A549 (cell line): ENCODE measurements around the gene IGSF23. TPM values are rescaled to one million over a fixed set of nuclear protein-coding genes. Genes with fewer than 3 reads are reported as not detected.

Experiments
- ATAC-seq, 2 experiments: fragments of 200-7000 bp in 1 of 2; fragments of >200 bp in 1 of 2; cut with Nextera tagmentation in 1 of 2; cut with Tn5 transposase in 1 of 2; 3 replicates each; pipeline versions ENCODE4 v1.8.0 to v1.9.1; 2018 to 2020; ENCODE audit warnings: mild to moderate bottlenecking in 1 of 2, moderate library complexity in 1 of 2
- CTCF ChIA-PET: fragments of 300-600 bp; sonication (Branson Sonifier 250); formaldehyde crosslinking; extraction: SDS; loops from one replicate; lab custom pipeline; 2021; ENCODE audit warnings: antibody characterized with exemption, inconsistent platforms; lab: Yijun Ruan, JAX
- POLR2A ChIA-PET: fragments of 350-600 bp; formaldehyde crosslinking; extraction: SDS; loops from one replicate; lab custom pipeline; 2021; ENCODE audit warnings: antibody characterized with exemption, inconsistent platforms; lab: Yijun Ruan, JAX
- DNase-seq, 2 experiments: peaks; one replicate each; pipeline versions ENCODE4 v3.0.0 to v3.0.0-alpha.2; 2011 to 2016; ENCODE audit warnings: low read depth in 1 of 2, low spot score in 1 of 2
- FAIRE-seq: peaks from 2 replicates; lab custom pipeline; 2011; peaks lifted over from hg19 to GRCh38; lab: Jason Lieb, UNC
- H3K27ac ChIP-seq, 2 experiments: fragments of >200 bp; sonication (Bioruptor Twin); formaldehyde crosslinking; 3 replicates each; pipeline ENCODE4 v1.5.1; 2016 to 2017
- H3K4me1 ChIP-seq: fragments of >200 bp; sonication (Bioruptor Twin); formaldehyde crosslinking; 3 replicates; pipeline ENCODE4 v1.6.1; 2016
- H3K4me2 ChIP-seq: fragments of >200 bp; sonication (Bioruptor Twin); formaldehyde crosslinking; 3 replicates; pipeline ENCODE4 v1.6.1; 2016
- H3K4me3 ChIP-seq: fragments of >200 bp; sonication (Bioruptor Twin); formaldehyde crosslinking; 3 replicates; pipeline ENCODE4 v1.5.1; 2016
- H3K9me3 ChIP-seq: fragments of >200 bp; sonication (Bioruptor Twin); formaldehyde crosslinking; 3 replicates; pipeline ENCODE4 v1.6.1; 2016
- BHLHE40 ChIP-seq: IDR thresholded peaks from 2 replicates; pipeline ENCODE4 v1.6.1; 2012; ENCODE audit warnings: low read depth, low read length, inconsistent platforms
- CHD2 ChIP-seq: fragments of 150-350 bp; IDR thresholded peaks from 2 replicates; pipeline ENCODE4 v1.6.1; 2014; ENCODE audit warnings: low read length; ENCODE audit not compliant: partially characterized antibody
- CTCF ChIP-seq: fragments of >200 bp; sonication (Bioruptor Twin); formaldehyde crosslinking; IDR thresholded peaks from 3 replicates; pipeline ENCODE4 v1.5.1; 2016
- EHMT2 ChIP-seq: fragments of 200-600 bp; sonication (generic); IDR thresholded peaks from 2 replicates; pipeline ENCODE4 v1.6.1; 2016; ENCODE audit warnings: antibody characterized with exemption, low read depth, mild to moderate bottlenecking, moderate library complexity
- FOSL2 ChIP-seq, 2 experiments: fragments of 450-650 bp in 1 of 2; fragments of >200 bp in 1 of 2; sonication (Bioruptor Twin) in 1 of 2; formaldehyde crosslinking; IDR thresholded peaks; 2 replicates each; pipeline versions ENCODE4 v1.5.0 to v1.6.1; 2016 to 2020; ENCODE audit warnings: mild to moderate bottlenecking in 1 of 2, moderate library complexity in 1 of 2
- GATA3 ChIP-seq: IDR thresholded peaks from 2 replicates; pipeline ENCODE4 v1.6.1; 2012; ENCODE audit warnings: borderline replicate concordance
- HEYL ChIP-seq: fragments of 250-450 bp; sonication (Bioruptor Pico); IDR thresholded peaks from 2 replicates; pipeline ENCODE4 v1.8.0; 2021; ENCODE audit warnings: mild to moderate bottlenecking, moderate library complexity
- HOXB13 ChIP-seq: fragments of 250-450 bp; sonication (Bioruptor Pico); IDR thresholded peaks from 2 replicates; pipeline ENCODE4 v1.5.0; 2020; ENCODE audit warnings: low read depth, mild to moderate bottlenecking, moderate library complexity
- HOXB5 ChIP-seq: fragments of 250-450 bp; sonication (Bioruptor Pico); IDR thresholded peaks from 2 replicates; pipeline ENCODE4 v1.5.0; 2020; ENCODE audit warnings: mild to moderate bottlenecking, moderate library complexity
- MAZ ChIP-seq: fragments of 150-350 bp; IDR thresholded peaks from 2 replicates; pipeline ENCODE4 v1.6.1; 2014; ENCODE audit warnings: antibody characterized with exemption, low read depth, low read length, borderline replicate concordance
- RAD21 ChIP-seq, 2 experiments: fragments of >200 bp in 1 of 2; sonication (Bioruptor Twin) in 1 of 2; formaldehyde crosslinking in 1 of 2; IDR thresholded peaks in 1 of 2; conservative IDR thresholded peaks in 1 of 2; 2 replicates in 1 of 2; 3 replicates in 1 of 2; pipeline ENCODE4 v1.6.1; 2012 to 2018; ENCODE audit warnings: inconsistent platforms in 1 of 2
- RARB ChIP-seq: fragments of 250-450 bp; sonication (Bioruptor Pico); IDR thresholded peaks from 2 replicates; pipeline ENCODE4 v1.8.0; 2021; ENCODE audit warnings: mild to moderate bottlenecking, moderate library complexity
- RNF2 ChIP-seq: fragments of 200-600 bp; sonication (generic); IDR thresholded peaks from 2 replicates; pipeline ENCODE4 v1.6.1; 2016; ENCODE audit warnings: low read depth, mild to moderate bottlenecking, antibody characterized with exemption, moderate library complexity, borderline replicate concordance
- SMC3 ChIP-seq: fragments of >200 bp; sonication (Bioruptor Twin); formaldehyde crosslinking; IDR thresholded peaks from 3 replicates; pipeline ENCODE4 v1.6.1; 2018; ENCODE audit warnings: inconsistent platforms
- TP53 ChIP-seq: fragments of 250-450 bp; sonication (Bioruptor Pico); IDR thresholded peaks from 2 replicates; pipeline ENCODE4 v1.5.0; 2021; ENCODE audit warnings: mild to moderate bottlenecking, moderate library complexity
- ZNF302 ChIP-seq: fragments of 250-450 bp; sonication (Bioruptor Pico); IDR thresholded peaks from 2 replicates; pipeline ENCODE4 v1.9.0; 2021; ENCODE audit warnings: inconsistent platforms, mild to moderate bottlenecking, moderate library complexity
- ZSCAN20 ChIP-seq: fragments of 250-450 bp; sonication (Bioruptor Pico); IDR thresholded peaks from 2 replicates; pipeline ENCODE4 v1.8.0; 2022; ENCODE audit warnings: mild to moderate bottlenecking, moderate library complexity
- WGBS: methylation state at CpG from one replicate; pipeline ENCODE4 v1.1.6; 2017; ENCODE audit errors: missing lambda C conversion rate; 5-methylcytosine and 5-hydroxymethylcytosine counted together
- polyA plus RNA-seq, 4 experiments: library from polyadenylated mRNA; depleted of rRNA in 3 of 4; stranded (reverse); fragments of >200 nt; fragmentation: RNase III in 1 of 4; extraction: RNeasy Plus Mini Kit Qiagen cat#74134 plus additional on column Dnase treatment in 1 of 4; gene quantifications; 2 replicates in 3 of 4; 3 replicates in 1 of 4; pipeline ENCODE4 v1.2.3, GENCODE V29; 2011 to 2017
- TF ChIP-seq, protein P1 (sequence below): IDR thresholded peaks from 2 replicates; pipeline ENCODE4 v1.6.1; 2012

The IGSF23 gene
- polyA plus RNA-seq, 2 of the 4 experiments (the other 2 are of a cell fraction) = 0.14 to 0.35 TPM

DNA sequence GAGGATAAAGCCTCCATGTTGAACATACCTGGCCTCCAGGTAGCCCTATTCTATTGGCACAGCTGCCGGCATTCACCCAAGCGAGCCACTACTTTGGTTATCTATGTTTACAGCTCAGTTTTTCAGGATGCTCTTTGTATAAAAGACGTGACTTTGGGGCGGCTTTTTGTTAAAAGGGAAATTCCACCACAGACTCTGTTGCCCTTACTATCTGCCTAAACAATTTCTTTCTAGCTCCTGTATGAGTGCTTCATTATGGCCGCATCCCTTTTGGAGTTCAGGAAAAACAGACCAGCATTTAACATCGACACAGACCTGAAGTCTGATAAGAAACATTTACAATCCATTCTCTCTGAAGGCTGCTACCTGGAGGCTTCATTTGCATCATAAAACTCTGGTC lies 9.1 kb upstream of the IGSF23 start:
- peaks cover 37% of the 10 kb centered on the region for H3K4me1 ChIP-seq
- H3K9me3 ChIP-seq = no peaks in the 10 kb centered on the region
- WGBS = 87% methylated on average over 6 of the region's 6 CpGs
- DNase-seq = no peak
- POLR2A ChIA-PET = interaction anchor here (1.0 kb wide), 1 partner anchor 14 kb away, joined by 3 read pairs; no protein-coding TSS in a partner anchor
- CTCF ChIA-PET = interaction anchor here (1.0 to 9.0 kb wide), 8 partner anchors 8 to 167 kb away, joined by 3 to 58 read pairs (median 6); partner anchors contain the start of gene IGSF23
- H3K4me3 ChIP-seq = no peak overlapping the region
- H3K4me2 ChIP-seq = peak overlapping the region; percentile 40; the same call in 1 of the 3 replicates
- no peak for FAIRE-seq
- peak overlapping the region in 1 of 2 experiments; percentile 67; a peak in 2 of 6 replicates for H3K27ac ChIP-seq
- TF ChIP-seq, protein P1, sequence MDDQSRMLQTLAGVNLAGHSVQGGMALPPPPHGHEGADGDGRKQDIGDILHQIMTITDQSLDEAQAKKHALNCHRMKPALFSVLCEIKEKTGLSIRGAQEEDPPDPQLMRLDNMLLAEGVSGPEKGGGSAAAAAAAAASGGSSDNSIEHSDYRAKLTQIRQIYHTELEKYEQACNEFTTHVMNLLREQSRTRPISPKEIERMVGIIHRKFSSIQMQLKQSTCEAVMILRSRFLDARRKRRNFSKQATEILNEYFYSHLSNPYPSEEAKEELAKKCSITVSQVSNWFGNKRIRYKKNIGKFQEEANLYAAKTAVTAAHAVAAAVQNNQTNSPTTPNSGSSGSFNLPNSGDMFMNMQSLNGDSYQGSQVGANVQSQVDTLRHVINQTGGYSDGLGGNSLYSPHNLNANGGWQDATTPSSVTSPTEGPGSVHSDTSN = no peak
- TF ChIP-seq HOXB5 (CRISPR knock-in tag) (no peak), TP53 (CRISPR knock-in tag) (no peak), ZNF302 (no peak), RARB (CRISPR knock-in tag) (no peak)
- ATAC-seq = no peak

GRCh38 chr19:44605547-44605946 lies 7.8 kb upstream of the IGSF23 start:
- no peaks in the 10 kb centered on the region for H3K9me3 ChIP-seq
- H3K4me3 ChIP-seq = no peak overlapping the region
- ATAC-seq = no peak
- ChIA-PET POLR2A (no interaction called here), CTCF (interaction anchor here (0.6 to 9.0 kb wide), 9 partner anchors 10 to 103 kb away, joined by 3 to 58 read pairs (median 3); no protein-coding TSS in a partner anchor)
- H3K4me2 ChIP-seq = no peak overlapping the region
- H3K4me1 ChIP-seq = peaks cover 37% of the 10 kb centered on the region
- FAIRE-seq = no peak
- no peak for DNase-seq
- peak overlapping the region in 1 of 2 experiments; percentile 46; a peak in 1 of 6 replicates for H3K27ac ChIP-seq
- WGBS = 89% methylated on average over 1 of the region's 1 CpG
- TF ChIP-seq EHMT2 (no peak), ZSCAN20 (CRISPR knock-in tag) (no peak), CHD2 (no peak)

GRCh38 chr19:44607049-44607448 lies 6.3 kb upstream of the IGSF23 start:
- Histone ChIP-seq H3K4me2 (peak overlapping the region; percentile 41), H3K4me1 (peaks cover 46% of the 10 kb centered on the region), H3K27ac (peak overlapping the region; percentile 46; a peak in 5 of 6 replicates), H3K9me3 (no peaks in the 10 kb centered on the region), H3K4me3 (no peak overlapping the region)
- ChIA-PET POLR2A (no interaction called here), CTCF (interaction anchor here (0.6 to 12.5 kb wide), 6 partner anchors 12 to 820 kb away, joined by 3 to 115 read pairs (median 24); no protein-coding TSS in a partner anchor)
- ATAC-seq (peak in 1 of 2 experiments; percentile 53; a peak in 4 of 6 replicates), DNase-seq (peak in 1 of 2 experiments; percentile 67), FAIRE-seq (no peak)
- WGBS = 29% methylated on average over 2 of the region's 2 CpGs
- TF ChIP-seq CTCF (no peak), FOSL2 (IDR thresholded peaks at IDR 0.05) (no peak), FOSL2 (CRISPR knock-in tag; IDR thresholded peaks at IDR 0.05) (peak; percentile 59)

DNA sequence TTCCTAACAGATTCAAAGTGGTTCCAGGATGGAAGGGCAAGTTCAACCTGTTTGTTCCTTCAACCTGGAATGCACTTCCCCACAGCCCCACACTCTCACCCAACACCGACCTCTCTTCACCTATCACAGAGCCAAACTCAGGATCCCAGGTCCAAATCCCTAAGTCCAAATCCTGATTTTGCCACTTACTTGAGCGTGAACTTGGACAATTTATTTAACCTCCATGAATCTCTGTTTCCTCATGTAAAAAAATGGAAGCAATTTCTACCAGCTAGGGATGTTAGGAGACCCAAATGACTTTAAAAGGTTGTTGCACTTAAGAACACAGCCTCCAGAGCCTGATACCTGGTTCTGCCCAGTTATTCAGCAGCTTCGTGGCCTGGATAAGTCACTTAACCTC lies 5.4 kb upstream of the IGSF23 start:
- TF ChIP-seq HEYL (no peak), GATA3 (no peak), SMC3 (no peak), MAZ (no peak), RAD21 (conservative IDR thresholded peaks at IDR 0.05 in 1 of 2, IDR thresholded peaks at IDR 0.05 in 1 of 2) (no peak), HOXB13 (CRISPR knock-in tag) (no peak), BHLHE40 (no peak), RNF2 (no peak), HOXB5 (CRISPR knock-in tag) (no peak)
- FAIRE-seq (no peak), ATAC-seq (no peak), DNase-seq (no peak)
- Histone ChIP-seq H3K4me3 (no peak overlapping the region), H3K9me3 (no peaks in the 10 kb centered on the region), H3K4me2 (no peak overlapping the region), H3K4me1 (peaks cover 46% of the 10 kb centered on the region), H3K27ac (peak overlapping the region in 1 of 2 experiments; percentile 46; a peak in 2 of 6 replicates)
- 87% methylated on average over 3 of the region's 3 CpGs for WGBS
- ChIA-PET CTCF (interaction anchor here (0.6 to 12.5 kb wide), 6 partner anchors 11 to 821 kb away, joined by 3 to 115 read pairs (median 24); no protein-coding TSS in a partner anchor), POLR2A (no interaction called here)
